Caco-2 (cell line): ENCODE results near the gene PTPRN2. TPM values are rescaled to one million over a fixed set of nuclear protein-coding genes. Genes with fewer than 3 reads are reported as not detected.

Experiments
- BruUV-seq: library from RNA; stranded (reverse); fragments of 400-500 nt; replicated peaks from 2 replicates; lab custom pipeline; 2021; lab: Mats Ljungman, UMichigan
- CTCF ChIA-PET: fragments of 300-600 bp; sonication (Branson Sonifier 250); formaldehyde crosslinking; loops from one replicate; lab custom pipeline; 2022; ENCODE audit warnings: antibody characterized with exemption; lab: Charles Lee
- POLR2A ChIA-PET: fragments of 300-600 bp; sonication (Branson Sonifier 250); formaldehyde crosslinking; loops from one replicate; lab custom pipeline; 2022; ENCODE audit warnings: antibody characterized with exemption; lab: Charles Lee
- DNase-seq, 2 experiments: peaks; one replicate each; pipeline versions ENCODE4 v3.0.0 to v3.0.0-alpha.2; 2020 to 2022
- H3K27me3 ChIP-seq: replicated peaks from 2 replicates; pipeline ENCODE4 v1.6.0; 2011; ENCODE audit warnings: low read length; ENCODE audit not compliant: control insufficient read depth, insufficient read depth
- H3K36me3 ChIP-seq: 2 replicates; pipeline ENCODE4 v1.5.1; 2011; ENCODE audit warnings: low read length; ENCODE audit not compliant: control insufficient read depth, insufficient read depth
- H3K4me1 ChIP-seq: fragments of 250-450 bp; sonication (Bioruptor Pico); 2 replicates; pipeline ENCODE4 v1.5.1; 2020; ENCODE audit warnings: mild to moderate bottlenecking
- H3K4me3 ChIP-seq: 2 replicates; pipeline ENCODE4 v1.5.1; 2011; ENCODE audit warnings: low read depth, mild to moderate bottlenecking, control low read depth, low read length
- H3K9me3 ChIP-seq: fragments of 250-450 bp; sonication (Bioruptor Pico); 2 replicates; pipeline ENCODE4 v1.5.1; 2020; ENCODE audit warnings: mild to moderate bottlenecking, moderate library complexity
- H3K27ac Mint-ChIP-seq: one replicate; pipeline ENCODE4 v1.8.0; 2022; ENCODE audit warnings: mixed read lengths; ENCODE audit not compliant: unreplicated experiment
- H3K27me3 Mint-ChIP-seq: one replicate; pipeline ENCODE4 v1.8.0; 2022; ENCODE audit warnings: mixed read lengths; ENCODE audit not compliant: insufficient read depth, unreplicated experiment
- H3K36me3 Mint-ChIP-seq: one replicate; pipeline ENCODE4 v1.8.0; 2022; ENCODE audit warnings: mild to moderate bottlenecking, mixed read lengths; ENCODE audit not compliant: insufficient read depth, unreplicated experiment
- H3K4me1 Mint-ChIP-seq: one replicate; pipeline ENCODE4 v1.8.0; 2022; ENCODE audit warnings: low read depth, mixed read lengths; ENCODE audit not compliant: unreplicated experiment
- H3K4me3 Mint-ChIP-seq: one replicate; pipeline ENCODE4 v1.8.0; 2022; ENCODE audit warnings: mild to moderate bottlenecking, moderate library complexity, mixed read lengths; ENCODE audit not compliant: unreplicated experiment
- H3K9me3 Mint-ChIP-seq: one replicate; pipeline ENCODE4 v1.8.0; 2022; ENCODE audit warnings: mixed read lengths; ENCODE audit not compliant: unreplicated experiment
- intact Hi-C: fragments of 100-400 bp; cut with micrococcal nuclease; formaldehyde crosslinking; loops from one replicate; pipeline ENCODE4 v1.10.0; 2022; ENCODE audit not compliant: unreplicated experiment
- total RNA-seq: library from RNA; stranded (reverse); gene quantifications from 2 replicates; pipeline ENCODE4 v1.2.3, GENCODE V29; 2022
- TF ChIP-seq, protein P1 (sequence below), 2 experiments: fragments of 200-600 bp in 1 of 2; IDR thresholded peaks; 1 replicate in 1 of 2; 2 replicates in 1 of 2; pipeline versions ENCODE4 v1.5.1 to v1.8.0; 2011 to 2022; ENCODE audit warnings: antibody characterized with exemption in 1 of 2, control low read depth in 1 of 2, inconsistent platforms in 1 of 2, low read depth in 1 of 2, low read length in 1 of 2, mild to moderate bottlenecking in 1 of 2, moderate library complexity in 1 of 2; ENCODE audit not compliant: insufficient read depth in 1 of 2, severe bottlenecking in 1 of 2, unreplicated experiment in 1 of 2

PTPRN2 gene
- total RNA-seq, 1 experiment from 2014 or later: 1.4 TPM

DNA sequence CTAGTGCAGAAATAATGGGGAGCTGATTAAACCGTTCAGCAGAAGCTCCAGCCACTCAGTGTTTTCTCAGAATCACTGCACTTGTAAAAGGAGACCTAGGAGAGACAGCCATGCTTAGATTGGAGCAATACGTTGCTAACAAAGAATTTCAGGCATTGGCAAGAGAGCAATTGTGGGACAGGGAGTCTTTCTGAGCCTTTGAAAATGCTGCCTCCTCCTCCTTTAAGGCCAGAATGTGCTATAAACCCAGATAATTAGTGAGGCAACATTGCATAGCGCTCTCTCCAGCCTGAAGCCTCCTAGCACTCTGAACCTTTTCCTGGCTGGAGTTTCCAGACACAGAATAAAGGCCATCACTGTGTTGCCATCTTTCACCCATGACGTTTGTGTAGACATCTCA, 18.5 kb upstream of the PTPRN2 start:
- no peaks in the 10 kb centered on the region for H3K27me3 Mint-ChIP-seq
- Histone ChIP-seq H3K27me3 (no peaks in the 10 kb centered on the region), H3K4me3 (no peak overlapping the region), H3K36me3 (no peaks in the 10 kb centered on the region), H3K4me1 (no peaks in the 10 kb centered on the region), H3K9me3 (no peaks in the 10 kb centered on the region)
- H3K36me3 Mint-ChIP-seq: peaks cover 17% of the 10 kb centered on the region
- no peak overlapping the region for H3K4me3 Mint-ChIP-seq
- no TSS peak for BruUV-seq
- ChIA-PET POLR2A (no interaction called here), CTCF (no interaction called here)
- intact Hi-C loops: no loop called here
- no peaks in the 10 kb centered on the region for H3K4me1 Mint-ChIP-seq
- DNase-seq: no peak
- H3K9me3 Mint-ChIP-seq: no peaks in the 10 kb centered on the region
- TF ChIP-seq, protein P1, sequence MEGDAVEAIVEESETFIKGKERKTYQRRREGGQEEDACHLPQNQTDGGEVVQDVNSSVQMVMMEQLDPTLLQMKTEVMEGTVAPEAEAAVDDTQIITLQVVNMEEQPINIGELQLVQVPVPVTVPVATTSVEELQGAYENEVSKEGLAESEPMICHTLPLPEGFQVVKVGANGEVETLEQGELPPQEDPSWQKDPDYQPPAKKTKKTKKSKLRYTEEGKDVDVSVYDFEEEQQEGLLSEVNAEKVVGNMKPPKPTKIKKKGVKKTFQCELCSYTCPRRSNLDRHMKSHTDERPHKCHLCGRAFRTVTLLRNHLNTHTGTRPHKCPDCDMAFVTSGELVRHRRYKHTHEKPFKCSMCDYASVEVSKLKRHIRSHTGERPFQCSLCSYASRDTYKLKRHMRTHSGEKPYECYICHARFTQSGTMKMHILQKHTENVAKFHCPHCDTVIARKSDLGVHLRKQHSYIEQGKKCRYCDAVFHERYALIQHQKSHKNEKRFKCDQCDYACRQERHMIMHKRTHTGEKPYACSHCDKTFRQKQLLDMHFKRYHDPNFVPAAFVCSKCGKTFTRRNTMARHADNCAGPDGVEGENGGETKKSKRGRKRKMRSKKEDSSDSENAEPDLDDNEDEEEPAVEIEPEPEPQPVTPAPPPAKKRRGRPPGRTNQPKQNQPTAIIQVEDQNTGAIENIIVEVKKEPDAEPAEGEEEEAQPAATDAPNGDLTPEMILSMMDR (IDR thresholded peaks at IDR 0.05; ENCODE audit: insufficient read depth in 1 of 2, low read depth in 1 of 2, low read length in 1 of 2, severe bottlenecking in 1 of 2, unreplicated experiment in 1 of 2): no peak
- H3K27ac Mint-ChIP-seq: no peak overlapping the region

DNA sequence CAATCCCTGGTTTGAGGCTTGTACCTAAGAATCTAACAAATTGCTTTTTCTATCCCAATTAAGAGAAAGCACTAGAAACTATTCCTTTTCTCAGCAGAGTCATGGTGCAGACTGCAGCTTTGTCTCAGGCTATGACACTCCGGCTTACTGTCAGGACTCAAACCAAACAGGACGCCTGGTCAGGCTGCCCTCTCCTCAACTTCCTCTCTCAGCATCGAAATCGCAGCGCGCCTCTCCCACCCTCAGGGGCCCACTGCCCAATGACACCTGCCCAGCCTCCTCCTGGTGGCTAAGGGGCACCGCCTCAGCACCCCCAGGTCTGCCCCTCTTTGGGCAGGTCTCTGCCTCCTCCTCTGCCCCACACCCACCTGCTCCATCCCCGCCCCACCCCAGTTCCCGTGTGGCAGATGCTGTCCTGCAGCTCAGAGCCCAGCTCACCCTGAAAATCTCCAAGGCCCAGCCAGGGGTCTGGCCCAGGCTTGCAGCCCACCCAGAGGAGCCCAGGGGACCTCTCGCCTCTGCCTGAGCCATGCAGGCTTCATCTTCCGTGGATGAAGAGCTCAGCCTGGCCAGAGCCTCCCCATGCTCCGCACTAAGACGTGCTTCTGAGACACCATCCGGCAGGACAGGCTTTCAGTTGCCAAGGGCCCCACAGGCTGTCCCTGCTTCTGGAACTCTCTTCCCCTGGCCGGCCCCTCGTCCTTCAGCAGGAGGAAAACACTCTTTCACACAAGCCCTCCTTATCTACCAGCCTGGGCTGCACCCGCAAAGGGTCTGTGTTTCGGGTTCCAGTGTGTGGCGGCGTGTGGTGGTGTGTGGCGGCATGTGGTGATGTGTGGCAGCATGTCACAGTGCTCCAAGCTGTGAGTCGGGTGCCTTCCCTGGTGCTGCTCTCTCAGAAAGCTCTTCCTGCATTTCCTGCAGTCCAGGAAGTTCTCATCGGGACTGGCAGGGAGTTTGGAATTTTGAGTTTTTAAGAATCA, 16.4 kb upstream of the PTPRN2 start:
- CTCF ChIA-PET: no interaction called here
- H3K36me3 Mint-ChIP-seq: peaks cover 12% of the 10 kb centered on the region
- no peak overlapping the region for H3K4me3 ChIP-seq
- no peak for DNase-seq
- H3K27me3 Mint-ChIP-seq: no peaks in the 10 kb centered on the region
- no peaks in the 10 kb centered on the region for H3K4me1 Mint-ChIP-seq
- H3K9me3 ChIP-seq: no peaks in the 10 kb centered on the region
- TF ChIP-seq, protein P1 (IDR thresholded peaks at IDR 0.05; ENCODE audit: insufficient read depth in 1 of 2, low read depth in 1 of 2, low read length in 1 of 2, severe bottlenecking in 1 of 2, unreplicated experiment in 1 of 2): no peak
- H3K27me3 ChIP-seq: no peaks in the 10 kb centered on the region
- intact Hi-C loops: no loop called here
- H3K4me1 ChIP-seq: no peaks in the 10 kb centered on the region
- POLR2A ChIA-PET: no interaction called here
- no peak overlapping the region for H3K4me3 Mint-ChIP-seq
- H3K36me3 ChIP-seq: no peaks in the 10 kb centered on the region
- BruUV-seq: no TSS peak
- no peaks in the 10 kb centered on the region for H3K9me3 Mint-ChIP-seq
- H3K27ac Mint-ChIP-seq: no peak overlapping the region

DNA sequence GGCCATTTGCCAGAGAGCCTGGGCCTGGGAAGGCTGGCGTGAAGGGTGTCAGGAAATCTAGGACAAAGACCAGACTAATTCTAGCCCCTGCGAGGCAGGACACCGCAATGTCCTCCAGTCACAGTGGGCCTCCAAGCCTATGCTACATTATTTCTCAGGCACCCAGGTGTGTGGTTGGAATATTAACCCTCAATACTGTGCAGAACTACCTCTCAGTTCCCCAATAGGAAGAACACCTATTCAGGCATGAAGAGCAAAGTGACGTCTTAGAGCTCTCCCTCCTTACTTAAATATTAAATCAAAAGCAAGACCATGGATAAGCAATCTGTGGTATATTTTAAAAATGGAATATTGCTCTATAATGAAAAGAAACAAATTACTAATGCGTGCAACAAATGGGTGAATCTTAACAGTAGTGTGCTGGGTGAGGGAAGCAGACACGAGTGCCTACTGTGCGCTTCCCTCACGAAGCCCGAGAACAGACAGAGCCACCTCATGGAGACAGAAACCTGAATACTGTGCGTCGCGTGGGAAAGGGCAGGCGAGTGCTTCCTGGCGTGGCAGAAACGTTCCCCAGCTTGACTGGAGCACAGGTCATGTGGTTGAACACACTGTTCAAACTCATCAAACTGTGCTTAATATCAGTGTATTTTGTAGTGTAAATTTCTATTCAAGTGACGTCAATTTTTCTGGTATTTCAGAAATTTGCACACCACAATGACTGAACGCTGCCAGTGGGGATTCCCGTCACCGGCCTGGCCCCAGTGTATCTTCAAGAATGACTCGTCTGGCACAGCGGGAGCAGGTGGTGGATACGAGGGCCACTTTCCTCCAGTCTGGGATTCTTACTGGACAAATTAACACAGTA, 15.5 kb upstream of the PTPRN2 start:
- H3K27ac Mint-ChIP-seq: no peak overlapping the region
- H3K4me3 Mint-ChIP-seq: no peak overlapping the region
- no peaks in the 10 kb centered on the region for H3K4me1 ChIP-seq
- peaks cover 12% of the 10 kb centered on the region for H3K36me3 Mint-ChIP-seq
- BruUV-seq: no TSS peak
- no peaks in the 10 kb centered on the region for H3K27me3 ChIP-seq
- H3K9me3 ChIP-seq: no peaks in the 10 kb centered on the region
- H3K4me3 ChIP-seq: no peak overlapping the region
- H3K36me3 ChIP-seq: no peaks in the 10 kb centered on the region
- no peaks in the 10 kb centered on the region for H3K27me3 Mint-ChIP-seq
- intact Hi-C loops: no loop called here
- H3K4me1 Mint-ChIP-seq: no peaks in the 10 kb centered on the region
- ChIA-PET POLR2A (no interaction called here), CTCF (no interaction called here)
- TF ChIP-seq, protein P1 (IDR thresholded peaks at IDR 0.05; ENCODE audit: insufficient read depth in 1 of 2, low read depth in 1 of 2, low read length in 1 of 2, severe bottlenecking in 1 of 2, unreplicated experiment in 1 of 2): no peak
- H3K9me3 Mint-ChIP-seq: no peaks in the 10 kb centered on the region
- no peak for DNase-seq
